T1000 (cell line): ENCODE results near the gene FBXO38.

Experiments used
- DNase-seq: peaks from one replicate; lab custom pipeline; 2025; ENCODE audit warnings: mixed read lengths; lab: John Stamatoyannopoulos, UW

FBXO38 gene

DNA sequence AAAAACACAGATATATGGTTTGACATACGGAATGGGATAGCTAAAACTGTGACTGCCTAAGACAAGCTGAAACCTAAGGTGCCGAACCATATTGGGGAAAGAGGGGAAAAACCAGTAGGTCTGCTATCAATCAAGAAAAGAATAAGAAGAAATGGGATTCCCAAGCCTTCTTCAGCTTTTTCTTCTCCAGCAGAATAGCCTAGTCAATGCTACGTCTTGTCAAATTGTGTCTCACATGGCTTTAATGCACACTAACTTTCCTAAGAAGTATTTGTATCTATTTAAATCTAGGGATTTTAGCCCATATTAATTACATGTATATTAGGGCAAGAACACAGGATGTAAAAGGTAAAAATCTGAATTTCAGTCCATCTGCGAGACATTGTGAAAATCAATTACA, 797 bp upstream of the FBXO38 start:
- DNase-seq, result no peak

DNA sequence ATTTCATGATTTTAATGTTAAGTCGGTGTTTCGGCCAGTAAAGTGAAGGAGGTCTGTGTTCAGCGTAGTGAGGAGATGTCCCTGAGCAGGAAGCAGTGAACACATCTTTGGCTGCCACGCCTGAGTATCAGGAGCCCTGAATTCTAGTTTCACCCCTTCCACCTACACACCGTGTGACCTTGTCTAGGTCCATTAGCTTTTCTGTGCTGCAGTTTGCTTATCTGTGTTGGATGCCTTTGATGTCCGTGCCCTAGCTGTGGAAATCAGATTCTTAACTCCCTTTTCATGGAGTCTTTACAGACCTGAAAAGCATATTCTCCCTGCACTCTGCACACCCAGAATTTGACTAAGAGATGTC, 601 bp downstream of the FBXO38 start:
- no peak for DNase-seq

DNA sequence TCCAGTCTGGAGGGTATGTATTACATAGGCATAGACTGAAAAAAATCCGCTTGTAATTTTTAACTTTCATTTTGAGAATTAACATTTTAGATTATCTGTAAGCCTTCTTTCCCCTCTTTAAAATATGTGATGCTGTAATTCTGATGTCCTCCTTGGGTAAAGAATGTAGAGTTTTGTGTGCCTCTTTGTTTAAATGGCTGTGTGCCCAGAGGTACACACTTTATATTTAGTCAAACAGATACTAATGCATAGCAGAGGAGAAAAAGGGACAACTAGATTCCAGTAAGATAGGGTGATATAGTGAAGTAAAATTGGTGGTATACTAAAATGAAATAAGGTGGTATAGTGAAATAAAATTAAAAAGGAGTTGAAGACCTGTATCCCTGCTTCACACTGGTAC, 1.3 kb downstream of the FBXO38 start:
- no peak for DNase-seq

DNA sequence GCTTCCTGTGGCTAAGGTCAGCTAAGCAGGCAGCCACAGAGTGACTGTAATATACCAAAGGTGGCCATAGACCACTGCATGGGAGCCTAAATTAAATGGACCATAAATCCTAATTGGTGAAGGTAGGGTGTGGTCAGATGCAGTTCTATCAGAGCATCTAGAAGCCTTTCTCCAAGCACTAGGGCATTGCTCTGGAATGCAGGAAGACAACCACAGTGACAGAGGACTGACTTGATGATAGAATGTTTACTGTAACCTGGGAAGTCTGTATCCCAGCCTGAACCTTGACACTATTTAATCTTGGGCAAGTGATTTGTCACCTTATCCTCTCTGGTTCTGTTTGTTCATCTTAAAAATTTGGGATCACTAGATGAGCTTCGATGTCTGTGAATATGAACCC, 2.3 kb downstream of the FBXO38 start:
- DNase-seq, result no peak

DNA sequence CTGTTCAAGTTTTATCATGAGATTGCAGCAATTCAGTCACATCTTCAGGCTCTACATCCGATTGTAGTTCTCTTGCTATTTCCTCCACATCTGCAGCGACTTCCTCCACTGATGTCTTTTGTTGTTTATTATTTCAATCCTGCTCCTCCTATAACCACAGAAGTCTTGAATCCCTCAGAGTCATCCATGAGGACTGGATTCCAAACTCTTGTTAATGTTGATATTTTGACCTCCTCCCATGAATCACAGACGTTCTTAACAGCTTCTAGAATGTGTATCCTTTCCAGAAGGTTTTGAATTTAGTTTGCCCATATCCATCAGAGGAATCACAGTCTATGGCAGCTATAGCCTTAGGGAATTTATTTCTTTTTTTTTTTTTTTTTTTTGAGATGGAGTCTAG, 3.6 kb downstream of the FBXO38 start:
- no peak for DNase-seq

DNA sequence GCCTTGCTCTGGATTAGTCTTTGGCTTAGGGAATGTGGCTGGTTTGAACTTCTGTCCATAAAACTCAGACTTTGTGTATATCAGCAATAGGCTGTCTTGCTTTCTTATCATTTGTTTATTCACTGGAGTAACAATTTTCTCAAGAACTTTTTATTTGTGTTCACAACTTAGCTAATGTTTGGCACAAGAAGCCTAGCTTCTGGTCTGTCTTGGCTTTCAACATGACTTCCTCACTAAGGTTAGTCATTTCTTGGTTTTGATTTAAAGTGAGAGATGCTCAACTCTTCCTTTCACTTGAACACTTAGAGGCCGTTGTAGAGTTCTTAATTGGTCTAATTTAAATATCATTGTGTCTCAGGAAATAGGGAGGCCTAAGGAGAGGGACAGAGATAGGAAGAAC, 4.9 kb downstream of the FBXO38 start:
- no peak for DNase-seq

DNA sequence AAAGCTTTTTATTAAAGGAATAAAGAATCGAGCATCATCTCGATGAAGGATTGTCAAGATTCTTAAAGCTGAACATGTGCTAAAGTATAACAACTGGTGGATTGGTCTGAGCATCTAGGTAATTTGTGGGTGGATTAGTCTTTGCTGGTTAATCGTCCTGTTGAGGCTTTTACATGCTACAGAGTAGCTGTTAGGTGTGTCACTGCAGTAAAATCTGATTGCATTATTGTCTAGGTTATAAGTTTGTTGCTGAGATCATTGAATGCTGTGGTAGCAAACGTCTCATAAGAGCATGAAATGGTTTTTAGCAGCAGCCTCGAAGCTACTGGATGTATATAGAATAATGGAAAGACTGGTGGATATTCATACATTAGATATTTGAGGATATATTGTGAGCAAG, 7.2 kb downstream of the FBXO38 start:
- DNase-seq, result no peak

DNA sequence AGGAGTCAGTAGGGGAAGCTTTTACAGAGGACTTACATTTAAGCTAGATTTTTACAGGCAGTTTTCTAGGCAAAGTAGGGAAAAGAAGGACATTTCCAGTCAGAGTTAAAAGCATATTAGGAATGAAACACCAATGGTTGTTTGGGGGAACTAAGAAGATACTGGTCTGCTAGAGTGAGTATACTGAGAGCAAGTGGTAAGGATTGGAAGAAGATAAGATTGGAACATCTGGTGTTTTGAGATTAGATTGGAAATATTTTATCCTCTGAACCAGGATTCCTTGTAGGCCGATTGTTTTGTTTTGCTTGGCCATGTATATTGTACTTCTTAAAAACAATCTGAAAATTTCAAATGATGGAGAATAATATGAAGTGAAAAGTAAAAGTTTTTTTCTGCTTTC, 7.7 kb downstream of the FBXO38 start:
- no peak for DNase-seq

DNA sequence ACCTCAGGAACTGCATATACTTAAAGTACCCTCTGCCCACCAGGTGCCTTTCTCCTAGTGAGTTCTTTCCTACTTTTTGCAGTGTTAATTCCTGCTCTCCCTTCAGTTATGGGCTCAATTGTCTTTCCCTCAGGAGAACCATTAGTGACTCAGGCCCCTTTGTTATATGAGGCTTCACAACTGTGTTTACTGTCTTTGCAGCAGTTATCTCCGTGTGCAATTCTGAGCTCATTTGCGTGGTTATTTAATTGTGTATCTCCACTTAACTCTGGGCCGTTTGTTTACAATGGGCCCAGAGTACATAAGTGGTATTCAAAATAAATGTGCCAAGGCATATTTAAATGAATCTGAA, 9.6 kb downstream of the FBXO38 start:
- no peak for DNase-seq

DNA sequence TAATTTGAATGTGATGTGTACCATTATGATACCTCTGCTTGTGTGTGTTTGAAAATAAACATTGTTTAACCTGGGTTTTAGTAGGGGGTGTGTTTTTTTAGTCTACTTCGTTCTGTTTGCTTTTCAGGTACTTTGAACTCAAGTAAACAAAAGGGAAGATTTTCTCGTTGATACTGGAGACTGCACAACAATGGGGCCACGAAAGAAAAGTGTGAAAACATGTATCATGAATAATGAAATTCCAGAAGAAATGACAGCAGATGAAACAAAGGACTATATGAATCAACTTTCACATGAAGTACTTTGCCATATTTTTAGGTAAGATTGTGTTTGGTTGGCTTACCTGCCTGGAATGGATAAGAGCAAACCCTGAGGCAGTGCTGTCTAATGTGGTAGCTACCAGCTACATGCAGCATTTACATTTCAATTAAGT, 10.8 kb downstream of the FBXO38 start:
- no peak for DNase-seq

DNA sequence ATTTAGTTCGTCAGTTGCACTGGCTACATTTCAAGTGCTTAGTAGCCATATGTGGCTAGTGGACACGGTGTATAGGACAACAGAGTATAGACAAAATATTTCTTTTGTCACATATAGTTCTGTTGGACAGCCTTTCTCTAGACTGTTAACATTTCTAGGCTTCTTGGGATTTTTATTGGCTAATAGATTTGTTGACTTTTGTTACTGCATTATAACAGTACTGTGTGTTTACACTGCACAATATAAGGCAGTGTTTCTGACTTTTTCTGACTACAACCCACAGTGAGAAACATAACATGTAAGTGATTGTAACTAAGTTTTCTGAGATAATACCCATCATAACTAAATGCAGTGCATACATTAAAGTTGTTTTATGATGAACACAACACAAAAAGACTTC, 11.3 kb downstream of the FBXO38 start:
- DNase-seq, result no peak

DNA sequence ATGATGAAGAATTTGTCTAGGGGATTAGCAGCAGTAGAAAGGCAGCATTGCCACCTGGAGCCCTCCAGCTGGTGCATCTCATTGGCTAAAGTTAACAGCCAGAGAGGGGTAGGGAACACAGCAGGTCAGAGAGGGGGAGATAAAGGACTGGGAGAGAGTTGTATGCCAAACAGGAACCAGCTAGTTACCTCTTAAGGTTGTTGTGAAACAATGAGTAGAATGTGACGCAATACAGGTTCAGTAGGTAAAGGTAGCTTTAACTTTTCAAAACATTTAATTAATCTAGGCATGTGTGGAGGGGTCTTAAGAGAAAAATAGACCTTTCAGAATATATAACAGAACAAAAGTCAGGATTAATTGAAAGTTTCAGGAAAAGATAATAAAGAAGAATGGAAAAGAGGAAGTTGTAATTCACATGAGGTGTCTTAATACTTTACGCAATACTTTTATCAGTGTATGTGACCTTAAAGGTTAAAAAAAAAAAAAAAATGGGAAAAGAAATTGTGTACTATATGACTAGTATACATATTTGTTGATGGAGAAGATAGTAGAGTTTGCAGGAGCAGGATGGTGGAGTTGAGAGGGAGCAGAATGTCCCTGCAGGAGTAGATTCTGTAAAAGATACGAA, 14.3 kb downstream of the FBXO38 start:
- no peak for DNase-seq

DNA sequence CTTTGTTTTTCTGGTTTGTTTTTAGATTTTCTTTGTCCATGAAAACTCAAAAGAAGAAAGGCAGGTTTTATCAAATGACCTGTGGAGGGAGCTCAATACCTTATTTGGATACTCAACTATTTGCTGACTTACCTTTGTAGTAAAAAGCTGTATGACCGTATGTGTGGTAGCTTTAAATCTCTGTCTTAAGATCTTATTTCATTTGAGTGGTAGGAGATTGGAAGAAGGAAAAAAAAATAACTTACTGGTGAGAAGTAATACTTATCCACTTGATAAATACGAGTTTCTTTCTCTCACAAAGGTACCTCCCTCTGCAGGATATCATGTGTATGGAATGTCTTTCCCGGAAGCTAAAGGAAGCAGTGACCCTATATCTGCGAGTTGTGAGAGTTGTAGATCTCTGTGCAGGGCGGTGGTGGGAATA, 15.0 kb downstream of the FBXO38 start:
- no peak for DNase-seq

DNA sequence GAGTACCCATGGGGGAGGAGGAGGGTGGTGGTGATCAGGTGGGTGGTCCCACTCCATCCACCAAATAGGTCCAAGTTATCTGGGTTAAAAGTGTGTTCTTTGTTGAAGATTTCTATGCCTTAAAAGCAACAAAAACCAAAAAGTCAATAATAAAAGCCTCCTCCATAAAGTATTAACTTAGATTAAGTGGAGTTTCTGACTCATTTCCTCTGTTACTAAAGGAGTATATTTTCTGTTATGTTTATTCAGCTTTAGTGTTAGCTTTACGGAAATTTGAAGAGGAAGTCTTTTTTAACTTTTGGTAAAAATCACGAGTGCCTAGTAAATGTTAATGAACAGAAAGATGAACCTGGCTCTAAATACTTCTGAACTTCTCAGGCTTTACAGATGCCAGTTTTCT, 17.8 kb downstream of the FBXO38 start:
- no peak for DNase-seq

DNA sequence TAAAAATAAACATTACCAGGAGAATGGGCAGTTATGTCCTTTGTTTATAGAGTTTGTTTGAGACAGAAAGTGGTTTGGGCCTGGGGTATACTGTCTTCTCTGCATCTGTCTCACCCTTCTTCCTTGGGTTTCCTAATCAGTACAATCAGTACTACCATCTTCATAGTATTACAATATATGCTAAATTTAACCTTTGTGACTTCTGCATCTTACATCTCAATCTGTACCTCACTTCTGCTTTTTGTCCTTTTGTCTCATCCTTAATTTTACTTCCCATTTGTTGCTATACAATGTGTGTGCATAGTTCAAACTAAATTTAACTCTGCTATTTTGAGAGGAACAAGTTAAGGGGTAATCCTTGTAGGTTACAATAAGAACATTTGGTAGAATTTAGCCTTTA, 19.6 kb downstream of the FBXO38 start:
- DNase-seq, result no peak

DNA sequence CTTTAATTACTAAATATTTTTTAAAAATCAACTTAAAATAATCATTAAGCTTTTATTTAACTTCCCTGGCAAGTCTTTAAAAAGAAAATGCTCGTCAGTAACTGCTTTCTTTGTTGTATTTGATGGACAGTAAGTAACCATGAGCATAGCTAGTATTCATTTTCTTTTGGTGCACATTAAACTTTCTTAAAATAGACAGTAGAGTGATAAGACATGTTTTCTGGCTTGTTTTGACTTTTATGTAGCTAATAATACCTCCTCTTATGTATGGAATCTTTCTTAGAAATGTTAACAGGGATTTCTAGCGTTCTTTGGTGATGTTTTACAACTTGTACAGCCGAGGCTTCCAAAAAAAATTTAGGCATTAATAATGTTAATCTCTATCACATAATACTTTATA, 22.6 kb downstream of the FBXO38 start:
- DNase-seq, result no peak

DNA sequence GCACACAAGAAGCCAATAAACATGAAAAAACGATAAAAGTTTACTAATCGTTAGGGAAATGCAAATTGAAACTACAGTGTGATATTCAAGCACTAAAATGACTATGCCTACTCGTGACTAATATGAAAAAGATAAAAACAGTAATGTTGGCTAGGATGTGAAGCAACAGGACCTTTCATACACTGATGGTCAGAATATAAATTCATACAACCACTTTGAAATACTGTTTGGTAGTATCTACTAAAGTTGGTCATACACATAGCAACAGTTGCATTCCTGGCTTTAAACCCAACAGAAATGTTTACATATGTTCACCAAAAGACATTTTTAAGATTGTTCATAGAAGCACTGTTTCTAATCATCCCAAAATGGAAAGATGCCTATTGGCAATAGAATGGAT, 24.3 kb downstream of the FBXO38 start:
- DNase-seq, result no peak

DNA sequence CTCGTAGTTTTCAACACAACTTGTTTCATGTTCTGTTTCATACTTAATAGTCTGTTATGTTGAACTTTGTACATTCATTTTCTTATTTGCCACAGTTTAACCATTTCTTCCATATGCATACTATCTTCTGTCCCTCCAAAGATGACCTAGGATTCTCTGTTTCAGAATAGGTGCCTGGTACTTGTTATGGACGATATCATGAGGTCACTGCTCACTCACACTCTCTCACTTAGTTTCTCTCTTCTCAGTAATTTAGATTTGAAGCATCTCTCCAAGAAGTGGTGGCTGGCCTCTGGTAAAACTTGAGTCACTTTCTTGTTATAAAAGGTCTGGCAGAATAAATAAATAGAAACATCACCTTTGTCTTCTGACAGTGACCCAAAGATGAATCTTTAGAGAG, 28.4 kb downstream of the FBXO38 start:
- no peak for DNase-seq

DNA sequence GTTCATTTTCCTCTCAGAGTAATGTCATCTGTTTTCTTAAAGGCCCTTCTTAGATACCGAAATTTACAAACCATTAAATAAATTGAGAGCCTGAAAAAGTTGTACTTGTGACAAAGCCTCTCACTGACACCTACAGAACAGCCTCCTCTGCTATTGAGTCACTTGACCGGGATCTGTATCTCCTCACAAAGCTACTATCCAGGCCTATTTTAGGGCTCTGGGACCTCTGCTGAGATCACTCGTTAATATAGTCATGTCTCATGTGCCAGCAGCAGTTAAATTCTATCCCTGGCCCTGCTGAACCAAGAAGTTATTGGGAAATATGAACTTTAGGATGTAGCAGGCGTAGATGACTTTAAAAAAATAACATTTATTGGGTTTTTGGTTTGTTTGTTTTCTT, 31.1 kb downstream of the FBXO38 start:
- DNase-seq, result no peak

DNA sequence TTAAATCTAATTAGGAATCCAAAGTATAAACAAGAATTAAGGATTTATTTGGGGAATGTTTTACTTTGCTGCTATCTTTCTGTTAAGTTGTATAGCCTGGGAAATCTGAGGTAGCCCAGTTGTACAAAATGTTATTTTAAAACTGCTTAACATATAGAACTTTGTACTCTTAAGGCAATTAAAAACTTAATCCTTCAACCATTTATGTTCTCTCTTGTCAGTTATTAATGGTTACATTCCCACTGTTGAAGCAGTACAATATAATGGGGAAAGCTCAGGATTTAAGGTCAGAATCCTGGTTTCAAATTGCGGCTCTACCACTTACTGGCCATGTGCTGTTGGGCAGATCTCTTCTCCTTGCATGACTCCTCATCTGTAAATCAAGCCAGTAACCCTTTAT, 32.7 kb downstream of the FBXO38 start:
- no peak for DNase-seq

DNA sequence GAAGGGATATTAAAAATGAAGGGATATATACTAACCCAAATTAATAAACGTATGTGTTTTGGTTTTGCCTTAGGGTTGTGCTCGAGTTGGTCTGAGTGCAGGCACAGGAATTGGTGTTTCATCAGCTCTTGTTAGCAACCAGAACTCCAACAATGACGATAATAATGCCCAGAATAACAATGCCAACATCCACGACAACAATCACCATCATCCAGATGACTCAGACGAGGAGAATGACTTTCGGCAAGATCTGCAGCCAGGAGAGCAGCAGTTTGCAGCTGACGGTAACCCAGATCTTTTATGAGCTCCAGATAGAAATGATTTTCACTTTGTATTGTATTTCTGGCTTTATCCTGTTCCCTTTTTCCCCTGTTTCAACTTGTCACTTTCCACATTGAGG, 33.2 kb downstream of the FBXO38 start:
- DNase-seq, result no peak

DNA sequence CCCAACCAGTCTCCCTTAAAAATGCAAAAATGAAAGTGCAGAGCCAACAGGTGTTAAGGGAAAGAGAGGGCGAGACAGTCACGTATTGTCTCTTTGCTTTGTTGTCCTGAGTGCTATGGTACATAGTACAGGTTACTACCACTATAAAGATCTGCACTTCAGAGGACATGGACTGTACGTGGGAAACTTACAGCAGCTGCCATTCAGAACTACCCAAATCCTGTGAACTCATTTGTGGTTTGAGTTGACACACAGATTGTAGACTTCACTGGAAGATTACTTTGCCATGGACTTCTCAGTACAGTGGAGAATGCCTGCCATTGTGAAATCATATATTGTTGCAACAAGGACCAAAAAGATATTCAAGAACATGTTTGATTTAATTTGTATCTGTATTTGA, 34.8 kb downstream of the FBXO38 start:
- DNase-seq, result no peak

DNA sequence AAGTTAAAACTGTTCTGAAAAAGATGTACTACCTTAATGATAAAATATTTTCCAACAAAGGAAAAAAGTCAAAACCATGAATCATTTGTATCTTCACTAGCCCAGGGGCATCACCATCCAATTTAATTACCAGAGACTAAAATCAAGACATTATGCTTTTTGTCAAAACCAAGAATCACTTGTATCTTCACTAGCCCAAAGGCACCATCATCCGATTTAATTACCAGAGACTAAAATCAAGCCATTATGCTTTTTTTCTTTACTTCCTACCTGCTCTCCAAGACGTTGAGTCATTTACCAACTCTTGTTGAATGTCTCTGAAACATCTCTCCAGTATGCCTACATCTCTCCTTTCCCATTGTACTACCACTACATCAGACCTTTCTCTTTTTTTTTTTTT, 37.9 kb downstream of the FBXO38 start:
- no peak for DNase-seq

DNA sequence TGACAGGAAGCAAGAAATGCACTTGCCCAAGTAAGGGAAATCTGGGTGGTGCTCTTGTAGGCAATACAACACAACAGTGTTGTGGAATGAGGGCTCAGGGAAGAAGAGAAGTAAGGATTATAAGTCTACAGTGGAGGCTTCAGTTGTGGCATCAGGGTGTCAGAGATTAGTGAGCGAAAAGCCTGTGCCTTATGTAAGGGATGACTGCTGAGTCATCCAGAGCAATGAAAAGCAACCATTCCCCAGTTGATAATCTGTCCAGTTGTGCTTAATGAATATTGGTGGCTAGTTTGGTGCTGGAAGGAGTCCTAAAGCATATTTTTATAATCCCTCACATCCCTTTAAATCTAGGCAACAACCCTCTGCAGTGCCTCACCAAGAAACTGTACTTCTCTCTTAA, 42.0 kb downstream of the FBXO38 start:
- no peak for DNase-seq

DNA sequence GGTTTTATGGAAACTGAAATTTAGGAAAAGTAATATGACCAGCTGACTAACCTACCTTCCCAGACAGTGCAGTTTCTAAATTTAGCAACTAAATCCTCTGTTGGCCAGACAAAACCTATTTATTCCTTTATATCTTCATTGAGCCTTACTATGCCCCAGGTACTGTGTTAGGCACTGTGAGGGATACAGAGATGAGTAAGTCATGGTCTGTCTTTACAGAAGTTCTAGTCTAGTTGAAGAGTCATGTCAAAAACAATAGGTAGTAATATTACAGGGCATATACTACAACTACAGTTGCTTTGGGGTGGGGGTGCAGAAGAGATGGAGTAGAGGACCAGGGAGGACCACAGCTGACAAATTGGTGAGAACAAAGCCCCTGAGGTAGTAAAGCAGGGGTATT, 42.8 kb downstream of the FBXO38 start:
- DNase-seq, result no peak
